IMR-90 (cell line): ENCODE measurements around the gene PJA1. TPM values are rescaled to one million over a fixed set of nuclear protein-coding genes. Genes with fewer than 3 reads are reported as not detected.

Source experiments
- ATAC-seq: fragments of 200-7000 bp; cut with Tn5 transposase; 2 replicates; pipeline ENCODE4 v1.9.1; 2020; ENCODE audit warnings: low read depth, mild to moderate bottlenecking, moderate library complexity
- BruUV-seq: library from RNA; stranded (reverse); fragments of 400-500 nt; replicated peaks from 2 replicates; lab custom pipeline; 2021; lab: Mats Ljungman, UMichigan
- CTCF ChIA-PET: fragments of 300-600 bp; formaldehyde crosslinking; extraction: SDS; loops from one replicate; lab custom pipeline; 2021; ENCODE audit warnings: antibody characterized with exemption; lab: Yijun Ruan, JAX
- POLR2A ChIA-PET: fragments of 300-600 bp; sonication (Branson Sonifier 250); formaldehyde crosslinking; loops from one replicate; lab custom pipeline; 2022; ENCODE audit warnings: antibody characterized with exemption; ENCODE audit not compliant: unreplicated experiment; lab: Charles Lee
- DNase-seq: peaks from one replicate; pipeline ENCODE4 v3.0.0; 2013
- H2AFZ ChIP-seq: replicated peaks from 2 replicates; pipeline ENCODE3; 2013; ENCODE audit warnings: low read length, mild to moderate bottlenecking; ENCODE audit not compliant: poor library complexity
- H2AK5ac ChIP-seq: 2 replicates; pipeline ENCODE4 v1.6.1; 2013; ENCODE audit warnings: low read depth, low read length, inconsistent platforms
- H2AK9ac ChIP-seq: replicated peaks from 2 replicates; pipeline ENCODE3; 2013; ENCODE audit warnings: mild to moderate bottlenecking, low read depth, low read length, moderate library complexity; ENCODE audit not compliant: poor library complexity
- H2BK120ac ChIP-seq: 2 replicates; pipeline ENCODE4 v1.6.1; 2013; ENCODE audit warnings: low read depth, low read length, inconsistent platforms
- H2BK15ac ChIP-seq: 3 replicates; pipeline ENCODE4 v1.6.1; 2013; ENCODE audit warnings: low read depth, low read length, inconsistent platforms
- H2BK20ac ChIP-seq: 2 replicates; pipeline ENCODE4 v1.6.1; 2013; ENCODE audit warnings: low read depth, mild to moderate bottlenecking, inconsistent platforms, low read length, moderate library complexity
- H2BK5ac ChIP-seq: 2 replicates; pipeline ENCODE4 v1.6.1; 2013; ENCODE audit warnings: mild to moderate bottlenecking, low read depth, low read length, inconsistent platforms; ENCODE audit not compliant: poor library complexity, severe bottlenecking
- H3K14ac ChIP-seq: replicated peaks from 2 replicates; pipeline ENCODE4 v1.6.1; 2013; ENCODE audit warnings: low read depth, low read length, inconsistent platforms
- H3K18ac ChIP-seq: 2 replicates; pipeline ENCODE4 v1.6.1; 2013; ENCODE audit warnings: low read depth, low read length, control low read depth
- H3K23ac ChIP-seq: 2 replicates; pipeline ENCODE4 v1.6.1; 2013; ENCODE audit warnings: low read depth, low read length, inconsistent platforms
- H3K27ac ChIP-seq: 2 replicates; pipeline ENCODE4 v1.5.1; 2013; ENCODE audit warnings: mild to moderate bottlenecking, control low read depth, low read length; ENCODE audit not compliant: insufficient read depth
- H3K27me3 ChIP-seq: 2 replicates; pipeline ENCODE4 v1.6.1; 2013; ENCODE audit warnings: low read length; ENCODE audit not compliant: control insufficient read depth, insufficient read depth
- H3K36me3 ChIP-seq: 2 replicates; pipeline ENCODE4 v1.6.1; 2013; ENCODE audit warnings: low read length, mixed read lengths; ENCODE audit not compliant: control insufficient read depth, insufficient read depth
- H3K4ac ChIP-seq: 2 replicates; pipeline ENCODE4 v1.6.1; 2013; ENCODE audit warnings: low read depth, low read length, inconsistent platforms
- H3K4me1 ChIP-seq: 2 replicates; pipeline ENCODE4 v1.6.1; 2013; ENCODE audit warnings: low read length, mixed read lengths; ENCODE audit not compliant: control insufficient read depth, insufficient read depth
- H3K4me2 ChIP-seq: 2 replicates; pipeline ENCODE4 v1.6.1; 2013; ENCODE audit warnings: low read depth, mild to moderate bottlenecking, control low read depth, low read length, moderate library complexity
- H3K4me3 ChIP-seq: 2 replicates; pipeline ENCODE4 v1.5.1; 2013; ENCODE audit warnings: low read depth, mild to moderate bottlenecking, control low read depth, low read length, moderate library complexity; ENCODE audit not compliant: insufficient read depth
- H3K56ac ChIP-seq: 2 replicates; pipeline ENCODE4 v1.6.1; 2013; ENCODE audit warnings: low read length, inconsistent platforms; ENCODE audit not compliant: insufficient read depth; ENCODE audit errors: extremely low read depth
- H3K79me1 ChIP-seq, 2 experiments: 2 replicates each; pipeline ENCODE4 v1.6.1; 2013; ENCODE audit warnings: low read length in 2 of 2, inconsistent platforms in 1 of 2, low read depth in 1 of 2
- H3K9ac ChIP-seq: 2 replicates; pipeline ENCODE4 v1.6.1; 2013; ENCODE audit warnings: low read depth, low read length, control low read depth
- H3K9me1 ChIP-seq: 2 replicates; pipeline ENCODE4 v1.6.1; 2013; ENCODE audit warnings: low read length, inconsistent platforms; ENCODE audit not compliant: insufficient read depth
- H3K9me3 ChIP-seq: 2 replicates; pipeline ENCODE4 v1.6.1; 2013; ENCODE audit warnings: low read length; ENCODE audit not compliant: control insufficient read depth, insufficient read depth
- H4K20me1 ChIP-seq: 2 replicates; pipeline ENCODE4 v1.6.1; 2013; ENCODE audit warnings: low read length, inconsistent platforms; ENCODE audit not compliant: insufficient read depth
- H4K5ac ChIP-seq: 2 replicates; pipeline ENCODE4 v1.6.1; 2013; ENCODE audit warnings: mild to moderate bottlenecking, low read depth, low read length, control low read depth
- H4K8ac ChIP-seq, 2 experiments: 2 replicates each; pipeline ENCODE4 v1.6.1; 2013; ENCODE audit warnings: low read depth in 2 of 2, low read length in 2 of 2, control low read depth in 1 of 2, inconsistent platforms in 1 of 2
- H4K91ac ChIP-seq: 2 replicates; pipeline ENCODE4 v1.6.1; 2013; ENCODE audit warnings: low read depth, low read length, inconsistent platforms; ENCODE audit not compliant: insufficient read depth
- BHLHE40 ChIP-seq: fragments of 150-350 bp; IDR thresholded peaks from 2 replicates; pipeline ENCODE4 v1.6.1; 2016; ENCODE audit warnings: mild to moderate bottlenecking, low read depth, low read length
- CEBPB ChIP-seq: IDR thresholded peaks from 2 replicates; pipeline ENCODE4 v1.6.1; 2012; ENCODE audit warnings: low read depth, low read length, improper control_type of control experiment
- MAFK ChIP-seq: IDR thresholded peaks from 2 replicates; pipeline ENCODE4 v1.6.1; 2012; ENCODE audit warnings: low read depth, low read length, improper control_type of control experiment
- MAZ ChIP-seq: IDR thresholded peaks from 2 replicates; pipeline ENCODE4 v1.6.1; 2012; ENCODE audit warnings: low read depth, mild to moderate bottlenecking, low read length, improper control_type of control experiment, moderate library complexity, borderline replicate concordance
- RCOR1 ChIP-seq: IDR thresholded peaks from 2 replicates; pipeline ENCODE4 v1.6.1; 2012; ENCODE audit warnings: mild to moderate bottlenecking, low read length, improper control_type of control experiment; ENCODE audit not compliant: insufficient replicate concordance
- RFX5 ChIP-seq: IDR thresholded peaks from 2 replicates; pipeline ENCODE4 v1.8.0; 2012; ENCODE audit warnings: low read depth, mild to moderate bottlenecking, low read length, moderate library complexity
- USF2 ChIP-seq: fragments of 150-350 bp; IDR thresholded peaks from 2 replicates; pipeline ENCODE4 v1.6.1; 2017; ENCODE audit warnings: mild to moderate bottlenecking, antibody characterized with exemption, low read length, low read depth
- WGBS, 2 experiments: methylation state at CpG; one replicate each; pipeline versions ENCODE4 v1.1.5 to v1.1.7; 2013; ENCODE audit warnings: missing lambda C conversion rate in 2 of 2; ENCODE audit not compliant: insufficient read length in 1 of 2; ENCODE audit errors: extremely low coverage in 2 of 2; 5-methylcytosine and 5-hydroxymethylcytosine counted together
- dilution Hi-C: fragments of 300-500 bp; cut with HindIII; formaldehyde crosslinking; loops from one replicate; pipeline ENCODE4 v1.14.3; 2018; ENCODE audit warnings: low sequenced_read_pairs; ENCODE audit not compliant: unreplicated experiment
- in situ Hi-C: fragments of 300-500 bp; cut with MboI; formaldehyde crosslinking; loops from 3 replicates; pipeline ENCODE4 v1.14.3; 2019; ENCODE audit warnings: low sequenced_read_pairs, inconsistent platforms, mixed read lengths
- intact Hi-C: fragments of 100-400 bp; cut with micrococcal nuclease; formaldehyde crosslinking; loops from 2 replicates; pipeline ENCODE4 v1.10.0; 2022
- polyA plus RNA-seq, 3 experiments: library from polyadenylated mRNA; depleted of rRNA; stranded (reverse); fragments of >200 nt; gene quantifications; 2 replicates each; pipeline ENCODE4 v1.2.3, GENCODE V29; 2012; ENCODE audit warnings: low replicate concordance in 1 of 3
- total RNA-seq: library from RNA; depleted of rRNA; stranded (reverse); fragments of >200 nt; gene quantifications from 2 replicates; pipeline ENCODE4 v1.2.3, GENCODE V29; 2012
- TF ChIP-seq, protein P1 (sequence below): fragments of 150-350 bp; IDR thresholded peaks from 2 replicates; pipeline ENCODE4 v1.6.1; 2016; ENCODE audit warnings: low read depth, mild to moderate bottlenecking, low read length, moderate library complexity, borderline replicate concordance

Gene PJA1
- total and polyA plus RNA-seq, 2 of the 4 experiments (the other 2 are of a cell fraction): 15.1 to 24.4 TPM

DNA sequence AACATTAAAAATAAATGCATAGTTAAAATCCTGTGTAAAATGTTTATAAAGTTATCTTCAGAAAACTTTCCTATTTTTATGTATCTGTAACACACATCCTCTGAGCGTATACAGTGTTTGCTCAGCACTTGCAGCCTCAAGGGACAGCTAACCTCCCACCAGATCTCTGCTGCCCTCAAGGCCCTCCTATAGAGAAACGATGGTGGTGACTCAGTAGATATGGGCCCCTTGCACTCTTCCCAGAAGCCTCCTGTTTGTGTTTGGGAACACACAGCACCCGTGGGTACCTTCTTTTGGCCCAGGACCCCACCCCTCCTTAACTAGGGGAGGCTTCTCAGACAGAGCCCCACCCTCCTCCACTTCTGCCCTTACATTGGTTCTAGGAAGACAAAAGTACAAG lies 26.7 kb downstream of the PJA1 start:
- ChIA-PET CTCF (interaction anchor here (0.7 kb wide), 1 partner anchor 10 kb away, joined by 3 read pairs; no protein-coding TSS in a partner anchor), POLR2A (no interaction called here)
- no peak overlapping the region for H3K4me3 ChIP-seq
- no peak overlapping the region for H2BK5ac ChIP-seq
- no TSS peak for BruUV-seq
- no peak overlapping the region for H3K14ac ChIP-seq
- H3K9me3 ChIP-seq: no peaks in the 10 kb centered on the region
- H2BK15ac ChIP-seq: no peak overlapping the region
- no peaks in the 10 kb centered on the region for H4K20me1 ChIP-seq
- H3K27me3 ChIP-seq: peaks cover 5% of the 10 kb centered on the region; the same call in 1 of the 2 replicates
- no peak overlapping the region for H4K91ac ChIP-seq
- no peak overlapping the region for H2BK20ac ChIP-seq
- TF ChIP-seq USF2 (no peak), RCOR1 (no peak), BHLHE40 (no peak), MAFK (no peak), RFX5 (no peak), MAZ (no peak), CEBPB (no peak)
- TF ChIP-seq, protein P1, sequence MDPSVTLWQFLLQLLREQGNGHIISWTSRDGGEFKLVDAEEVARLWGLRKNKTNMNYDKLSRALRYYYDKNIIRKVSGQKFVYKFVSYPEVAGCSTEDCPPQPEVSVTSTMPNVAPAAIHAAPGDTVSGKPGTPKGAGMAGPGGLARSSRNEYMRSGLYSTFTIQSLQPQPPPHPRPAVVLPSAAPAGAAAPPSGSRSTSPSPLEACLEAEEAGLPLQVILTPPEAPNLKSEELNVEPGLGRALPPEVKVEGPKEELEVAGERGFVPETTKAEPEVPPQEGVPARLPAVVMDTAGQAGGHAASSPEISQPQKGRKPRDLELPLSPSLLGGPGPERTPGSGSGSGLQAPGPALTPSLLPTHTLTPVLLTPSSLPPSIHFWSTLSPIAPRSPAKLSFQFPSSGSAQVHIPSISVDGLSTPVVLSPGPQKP: no peak
- no peak for DNase-seq
- peaks cover 7% of the 10 kb centered on the region for H3K9me1 ChIP-seq
- no peak overlapping the region for H2AK9ac ChIP-seq
- peak overlapping the region in 1 of 2 experiments; percentile 3; a peak in 1 of 4 replicates for H4K8ac ChIP-seq
- ATAC-seq: no peak
- H3K4me2 ChIP-seq: no peak overlapping the region
- peaks cover 16% of the 10 kb centered on the region for H3K4me1 ChIP-seq
- H2AK5ac ChIP-seq: no peak overlapping the region
- dilution Hi-C loops: no loop called here
- no peak overlapping the region for H3K23ac ChIP-seq
- intact Hi-C loops: loop anchor here (10.0 kb wide), 1 partner anchor 86 kb away; no protein-coding TSS in a partner anchor
- in situ Hi-C loops: no loop called here
- H2BK120ac ChIP-seq: peak overlapping the region; percentile 2; the same call in 1 of the 2 replicates
- no peaks in the 10 kb centered on the region for H3K79me1 ChIP-seq
- no peak overlapping the region for H2AFZ ChIP-seq
- no CpG with 5 or more reads among the region's 3 CpGs for WGBS, 2 experiments
- no peaks in the 10 kb centered on the region for H3K36me3 ChIP-seq
- no peak overlapping the region for H3K9ac ChIP-seq
- H4K5ac ChIP-seq: no peak overlapping the region
- H3K27ac ChIP-seq: no peak overlapping the region
- no peak overlapping the region for H3K18ac ChIP-seq
- no peak overlapping the region for H3K4ac ChIP-seq
- no peak overlapping the region for H3K56ac ChIP-seq
